HG03460 (cell line): ENCODE measurements around the gene AREG.

ENCODE experiments used
- ATAC-seq: cut with Tn5 transposase; IDR thresholded peaks from one replicate; pipeline ENCODE4 v1.9.1; 2021; ENCODE audit not compliant: unreplicated experiment

AREG gene

GRCh38 chr4:74504212-74504611 is 59.3 kb downstream of the AREG start:
- ATAC-seq: no peak
